Bronchial epithelial cell (primary cell): ENCODE measurements around the gene POM121L2. TPM values are rescaled to one million over a fixed set of nuclear protein-coding genes. Genes with fewer than 3 reads are reported as not detected.

ENCODE experiments used
- DNase-seq: peaks from one replicate; pipeline ENCODE4 v3.0.0-alpha.2; 2010; ENCODE audit warnings: low read depth
- FAIRE-seq: peaks from 2 replicates; lab custom pipeline; 2011; peaks lifted over from hg19 to GRCh38; lab: Jason Lieb, UNC
- H3K27me3 ChIP-seq: 2 replicates; pipeline ENCODE4 v1.5.1; 2011; ENCODE audit warnings: low read length; ENCODE audit not compliant: control insufficient read depth, insufficient read depth
- H3K36me3 ChIP-seq: 2 replicates; pipeline ENCODE4 v1.5.1; 2011; ENCODE audit warnings: low read length; ENCODE audit not compliant: control insufficient read depth, insufficient read depth
- H3K4me3 ChIP-seq: 2 replicates; pipeline ENCODE4 v1.5.1; 2011; ENCODE audit warnings: mild to moderate bottlenecking, low read depth, low read length, control low read depth
- total RNA-seq: library from RNA; depleted of rRNA; stranded (reverse); fragments of >200 nt; gene quantifications from 2 replicates; pipeline ENCODE4 v1.2.1, GENCODE V29; 2014
- TF ChIP-seq, protein P1 (sequence below): IDR thresholded peaks from 2 replicates; pipeline ENCODE4 v1.5.1; 2011; ENCODE audit warnings: mild to moderate bottlenecking, moderate library complexity, low read length, control low read depth, inconsistent platforms; ENCODE audit not compliant: insufficient read depth, severe bottlenecking

Gene POM121L2
- total RNA-seq, 1 donor from 2014 or later = not detected

DNA sequence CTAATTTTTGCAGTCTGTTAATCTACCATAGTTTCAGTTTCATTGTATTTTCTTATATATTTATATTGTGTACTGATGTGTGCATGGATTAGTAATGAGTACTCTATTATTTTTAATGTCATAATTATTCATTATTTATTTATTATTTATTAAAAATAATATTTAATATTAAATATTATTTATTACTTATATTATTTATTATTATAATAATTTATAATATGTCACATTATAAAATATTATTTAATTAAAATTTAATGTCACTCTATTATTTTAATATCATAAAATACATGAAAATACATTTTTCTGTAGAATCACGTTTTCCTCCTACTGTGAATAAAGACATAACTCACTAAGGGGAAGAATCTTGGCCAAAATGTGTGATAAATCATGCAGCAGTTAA lies 30.5 kb downstream of the POM121L2 start:
- Histone ChIP-seq H3K36me3 (no peaks in the 10 kb centered on the region), H3K4me3 (no peak overlapping the region), H3K27me3 (peaks cover 12% of the 10 kb centered on the region)
- no peak for FAIRE-seq
- DNase-seq = no peak
- TF ChIP-seq, protein P1, sequence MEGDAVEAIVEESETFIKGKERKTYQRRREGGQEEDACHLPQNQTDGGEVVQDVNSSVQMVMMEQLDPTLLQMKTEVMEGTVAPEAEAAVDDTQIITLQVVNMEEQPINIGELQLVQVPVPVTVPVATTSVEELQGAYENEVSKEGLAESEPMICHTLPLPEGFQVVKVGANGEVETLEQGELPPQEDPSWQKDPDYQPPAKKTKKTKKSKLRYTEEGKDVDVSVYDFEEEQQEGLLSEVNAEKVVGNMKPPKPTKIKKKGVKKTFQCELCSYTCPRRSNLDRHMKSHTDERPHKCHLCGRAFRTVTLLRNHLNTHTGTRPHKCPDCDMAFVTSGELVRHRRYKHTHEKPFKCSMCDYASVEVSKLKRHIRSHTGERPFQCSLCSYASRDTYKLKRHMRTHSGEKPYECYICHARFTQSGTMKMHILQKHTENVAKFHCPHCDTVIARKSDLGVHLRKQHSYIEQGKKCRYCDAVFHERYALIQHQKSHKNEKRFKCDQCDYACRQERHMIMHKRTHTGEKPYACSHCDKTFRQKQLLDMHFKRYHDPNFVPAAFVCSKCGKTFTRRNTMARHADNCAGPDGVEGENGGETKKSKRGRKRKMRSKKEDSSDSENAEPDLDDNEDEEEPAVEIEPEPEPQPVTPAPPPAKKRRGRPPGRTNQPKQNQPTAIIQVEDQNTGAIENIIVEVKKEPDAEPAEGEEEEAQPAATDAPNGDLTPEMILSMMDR = no peak

DNA sequence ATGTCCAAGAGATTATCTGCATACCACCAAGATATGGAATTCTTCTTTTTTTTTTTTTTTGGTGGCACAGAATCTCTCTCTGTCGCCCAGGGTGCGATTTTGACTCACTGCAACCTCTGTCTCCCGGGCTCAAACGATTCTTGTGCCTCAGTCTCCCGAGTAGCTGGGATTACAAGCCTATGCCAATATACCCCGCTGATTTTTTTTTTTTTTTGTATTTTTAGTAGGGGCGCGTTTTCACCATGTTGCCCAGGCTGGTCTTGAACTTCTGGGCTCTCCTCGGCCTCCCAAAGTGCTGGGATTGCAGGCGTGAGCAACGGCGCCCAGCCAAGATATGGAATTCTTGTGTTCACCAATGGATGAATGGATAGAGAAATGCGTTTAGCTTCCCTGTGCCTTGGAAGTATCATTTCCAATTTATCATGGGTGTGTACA lies 31.0 kb downstream of the POM121L2 start:
- DNase-seq = no peak
- TF ChIP-seq, protein P1 = no peak
- H3K36me3 ChIP-seq = no peaks in the 10 kb centered on the region
- H3K27me3 ChIP-seq = peaks cover 12% of the 10 kb centered on the region
- H3K4me3 ChIP-seq = no peak overlapping the region
- no peak for FAIRE-seq

DNA sequence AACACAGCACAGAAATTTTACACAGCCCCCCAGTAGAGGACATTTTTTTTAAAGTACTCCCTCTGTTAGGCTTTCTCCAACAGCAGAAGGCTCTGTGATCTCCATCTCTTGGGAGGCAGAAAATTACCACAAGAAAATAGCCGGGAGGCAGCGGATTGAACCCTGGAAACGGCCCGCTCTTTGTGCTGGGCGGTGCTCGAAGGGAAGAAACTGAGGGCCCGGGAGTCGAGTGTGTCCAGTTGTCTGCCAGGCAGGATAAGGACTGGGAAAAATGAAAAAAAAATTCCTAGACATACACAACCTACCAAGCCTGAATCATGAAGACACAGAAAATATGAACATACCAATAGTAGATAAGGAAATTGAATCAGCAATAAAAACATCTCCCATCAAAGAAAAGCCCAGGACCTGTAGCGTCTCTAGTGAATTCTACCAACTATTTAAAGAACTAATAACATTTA lies 31.5 kb downstream of the POM121L2 start:
- TF ChIP-seq, protein P1 = no peak
- no peak for FAIRE-seq
- Histone ChIP-seq H3K27me3 (peaks cover 12% of the 10 kb centered on the region), H3K4me3 (peak overlapping the region; percentile 27), H3K36me3 (no peaks in the 10 kb centered on the region)
- no peak for DNase-seq

DNA sequence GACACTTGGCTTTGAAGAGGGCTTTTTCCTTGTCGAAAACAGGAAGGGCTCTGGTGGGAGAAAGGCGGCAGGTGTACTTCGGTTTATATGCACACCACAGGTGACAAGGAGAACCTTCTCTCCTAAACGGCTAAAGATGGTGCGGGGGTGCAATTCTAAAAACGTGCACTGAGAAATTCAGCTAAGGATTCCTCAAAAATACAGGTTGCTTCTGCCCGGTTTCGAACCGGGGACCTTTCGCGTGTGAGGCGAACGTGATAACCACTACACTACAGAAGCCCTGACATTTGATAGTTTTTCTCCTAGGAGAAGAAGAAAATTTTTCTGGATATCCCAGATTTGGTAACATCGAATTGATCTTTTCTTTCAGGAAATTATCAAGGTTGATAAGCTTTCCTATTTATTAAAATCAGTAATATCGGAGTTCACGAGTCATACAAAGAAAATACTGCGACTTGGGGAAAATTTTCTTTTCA lies 32.0 kb downstream of the POM121L2 start:
- Histone ChIP-seq H3K36me3 (no peaks in the 10 kb centered on the region), H3K4me3 (peak overlapping the region; percentile 34), H3K27me3 (peaks cover 12% of the 10 kb centered on the region)
- TF ChIP-seq, protein P1 = no peak
- FAIRE-seq (no peak), DNase-seq (peak; percentile 50)

DNA sequence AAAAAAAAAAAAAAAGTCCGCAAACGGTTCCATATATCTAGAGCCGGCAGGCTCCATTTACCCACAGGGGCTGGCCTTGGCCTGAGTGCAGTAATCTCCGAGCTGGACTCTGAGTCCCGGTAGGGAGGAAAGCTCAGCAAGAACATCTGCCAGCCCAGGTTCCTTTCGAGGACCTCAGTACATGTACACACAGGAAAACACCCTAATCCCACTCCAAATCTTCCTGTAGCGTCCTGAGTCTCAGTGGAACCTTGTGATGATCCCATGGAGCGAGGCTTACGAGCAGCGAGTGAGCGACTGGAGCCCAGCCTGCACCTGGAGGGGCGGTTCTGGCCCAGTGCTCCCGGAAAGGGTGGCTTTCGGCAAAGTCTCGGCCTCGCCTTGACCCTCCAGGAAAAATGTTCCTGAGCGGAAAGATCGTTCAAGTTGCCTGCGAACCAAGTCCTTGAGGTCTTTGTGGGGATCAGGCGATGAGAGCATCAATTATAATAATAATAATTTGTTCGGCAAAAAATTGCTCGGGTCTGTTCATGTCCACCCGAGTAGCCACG lies 32.5 kb downstream of the POM121L2 start:
- DNase-seq = no peak
- no peaks in the 10 kb centered on the region for H3K36me3 ChIP-seq
- FAIRE-seq = no peak
- peak overlapping the region; percentile 34 for H3K4me3 ChIP-seq
- peaks cover 12% of the 10 kb centered on the region for H3K27me3 ChIP-seq
- TF ChIP-seq, protein P1 = no peak
